Central memory CD4-positive, alpha-beta T cell (primary cell): ENCODE results near the gene GPRIN1.

Experiments
- DNase-seq: peaks from one replicate; pipeline ENCODE4 v3.0.0; 2022
- total RNA-seq, 3 experiments: gene quantifications; one replicate each; lab custom pipeline; 2026; lab: John Stamatoyannopoulos, UW

Gene GPRIN1
- total RNA-seq = 1.2 to 9.1 (median 2.5) reads per million in 3 experiments

- DNase-seq = peak; percentile 28
Observed at GRCh38 chr5:176609724-176610434, at the start of gene GPRIN1. GPRIN1 (minus strand) TSS chr5:176610156; CDS start chr5:176599834, 10,322 bp downstream.

GRCh38 chr5:176659512-176659839 lies 49.5 kb upstream of the GPRIN1 start:
- DNase-seq = no peak

GRCh38 chr5:176658817-176659511 lies 49.0 kb upstream of the GPRIN1 start:
- peak; percentile 45 for DNase-seq

GRCh38 chr5:176658007-176658599 lies 48.1 kb upstream of the GPRIN1 start:
- DNase-seq = peak; percentile 53

- no peak for DNase-seq
Observed at GRCh38 chr5:176656467-176656990, 46.6 kb upstream of the GPRIN1 start.

GRCh38 chr5:176654856-176655255 lies 44.9 kb upstream of the GPRIN1 start:
- peak; percentile 12 for DNase-seq

- no peak for DNase-seq
Observed at GRCh38 chr5:176653401-176654385, 43.7 kb upstream of the GPRIN1 start.

GRCh38 chr5:176652136-176652535 lies 42.2 kb upstream of the GPRIN1 start:
- no peak for DNase-seq

GRCh38 chr5:176651472-176651980 lies 41.6 kb upstream of the GPRIN1 start:
- DNase-seq = no peak

GRCh38 chr5:176650354-176650884 lies 40.5 kb upstream of the GPRIN1 start:
- DNase-seq = no peak

- peak; percentile 12 for DNase-seq
Observed at GRCh38 chr5:176648474-176649194, 38.7 kb upstream of the GPRIN1 start.

- peak; percentile 12 for DNase-seq
Observed at GRCh38 chr5:176647843-176648473, 38.0 kb upstream of the GPRIN1 start.

GRCh38 chr5:176647030-176647842 lies 37.3 kb upstream of the GPRIN1 start, which contains the start of gene TSPAN17:
TSPAN17 (plus strand) TSS chr5:176647484; CDS start chr5:176647616, 132 bp downstream.
- peak; percentile 94 for DNase-seq

- DNase-seq = no peak
Observed at GRCh38 chr5:176646707-176647029, 36.7 kb upstream of the GPRIN1 start.

- no peak for DNase-seq
Observed at GRCh38 chr5:176646049-176646706, 36.2 kb upstream of the GPRIN1 start.

- DNase-seq = no peak
Observed at GRCh38 chr5:176644878-176645670, 35.1 kb upstream of the GPRIN1 start.

GRCh38 chr5:176644294-176644693 lies 34.3 kb upstream of the GPRIN1 start:
- no peak for DNase-seq

GRCh38 chr5:176643491-176644219 lies 33.7 kb upstream of the GPRIN1 start:
- DNase-seq = no peak
